HG03439 (cell line): ENCODE measurements around the gene CCDC12.
"Not testable (repeated sequence)": the region's sequence is repeated elsewhere in the genome, so short reads cannot be mapped to it uniquely, and the experiment has no call there.

Source experiments
- ATAC-seq: cut with Tn5 transposase; IDR thresholded peaks from one replicate; pipeline ENCODE4 v1.9.1; 2021; ENCODE audit warnings: mild to moderate bottlenecking, moderate library complexity; ENCODE audit not compliant: unreplicated experiment

CCDC12 gene

DNA sequence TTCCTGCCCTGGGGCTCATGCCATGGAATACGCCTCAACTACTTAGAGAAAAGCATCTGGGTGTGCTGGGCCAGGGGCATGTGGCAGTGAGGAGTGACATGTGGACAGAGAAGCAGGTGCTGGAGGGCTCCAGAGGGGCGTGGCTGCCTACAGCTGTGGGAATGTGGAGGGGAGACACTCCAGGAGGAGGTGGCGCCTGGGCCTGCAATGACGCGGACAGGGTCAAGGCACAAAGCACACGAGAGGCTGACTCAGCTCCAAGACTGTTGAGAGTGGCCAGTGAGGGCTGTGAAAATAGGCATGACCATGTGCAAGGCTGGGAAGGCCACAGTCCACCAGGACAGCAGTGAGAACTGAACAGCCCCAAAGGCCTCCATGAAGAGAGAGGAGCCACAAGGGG is 50.5 kb downstream of the CCDC12 start:
- no peak for ATAC-seq

DNA sequence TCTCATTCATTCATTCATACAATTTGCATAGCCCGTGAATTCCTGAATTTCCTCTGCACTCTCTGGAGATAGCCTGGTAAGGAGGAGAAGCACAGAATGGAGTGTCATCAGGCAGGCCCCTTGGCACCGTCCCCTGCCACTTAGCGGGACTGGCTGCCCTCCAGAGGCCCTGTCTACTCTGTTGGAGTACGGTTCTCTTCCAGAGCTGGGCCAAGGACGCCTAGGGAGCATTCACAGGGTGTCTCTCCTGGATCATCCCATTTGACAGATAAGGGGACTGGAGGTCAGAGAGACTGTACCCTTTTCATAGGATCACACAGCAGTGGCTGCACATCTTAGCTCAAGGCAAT is 51.0 kb downstream of the CCDC12 start:
- no peak for ATAC-seq

DNA sequence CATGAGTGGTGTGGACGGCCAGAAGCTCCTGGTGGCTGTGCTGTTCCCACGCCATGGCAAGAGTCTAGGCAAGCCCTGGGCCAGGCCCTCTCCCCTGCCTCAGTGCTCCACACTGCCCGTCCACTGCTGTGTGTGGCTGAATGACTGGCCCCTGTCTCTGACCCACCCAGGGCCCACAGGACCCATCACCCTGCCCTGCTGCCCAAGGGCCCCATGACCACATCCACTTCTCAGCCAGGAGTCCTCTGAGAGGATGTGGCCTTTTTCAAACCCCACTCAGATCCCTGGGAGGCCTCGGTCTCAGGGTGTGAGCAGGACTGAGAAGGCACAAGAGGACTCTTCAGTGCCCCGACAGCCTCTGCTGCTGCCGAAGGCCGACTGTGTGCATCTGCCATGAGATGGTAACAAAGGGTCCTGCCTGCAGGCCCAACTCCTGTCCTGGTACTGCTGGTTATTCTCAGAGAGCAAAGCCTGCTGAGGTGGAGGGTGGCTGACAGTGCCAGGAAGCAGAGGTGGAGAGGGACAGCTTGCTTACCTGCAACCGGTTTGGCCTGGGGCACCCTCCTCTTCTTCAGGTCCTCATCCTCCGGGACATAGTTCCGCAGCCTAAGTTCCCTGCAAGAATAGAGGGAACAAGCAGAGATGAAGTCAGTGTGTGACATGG is 51.5 kb downstream of the CCDC12 start:
- ATAC-seq = no peak

DNA sequence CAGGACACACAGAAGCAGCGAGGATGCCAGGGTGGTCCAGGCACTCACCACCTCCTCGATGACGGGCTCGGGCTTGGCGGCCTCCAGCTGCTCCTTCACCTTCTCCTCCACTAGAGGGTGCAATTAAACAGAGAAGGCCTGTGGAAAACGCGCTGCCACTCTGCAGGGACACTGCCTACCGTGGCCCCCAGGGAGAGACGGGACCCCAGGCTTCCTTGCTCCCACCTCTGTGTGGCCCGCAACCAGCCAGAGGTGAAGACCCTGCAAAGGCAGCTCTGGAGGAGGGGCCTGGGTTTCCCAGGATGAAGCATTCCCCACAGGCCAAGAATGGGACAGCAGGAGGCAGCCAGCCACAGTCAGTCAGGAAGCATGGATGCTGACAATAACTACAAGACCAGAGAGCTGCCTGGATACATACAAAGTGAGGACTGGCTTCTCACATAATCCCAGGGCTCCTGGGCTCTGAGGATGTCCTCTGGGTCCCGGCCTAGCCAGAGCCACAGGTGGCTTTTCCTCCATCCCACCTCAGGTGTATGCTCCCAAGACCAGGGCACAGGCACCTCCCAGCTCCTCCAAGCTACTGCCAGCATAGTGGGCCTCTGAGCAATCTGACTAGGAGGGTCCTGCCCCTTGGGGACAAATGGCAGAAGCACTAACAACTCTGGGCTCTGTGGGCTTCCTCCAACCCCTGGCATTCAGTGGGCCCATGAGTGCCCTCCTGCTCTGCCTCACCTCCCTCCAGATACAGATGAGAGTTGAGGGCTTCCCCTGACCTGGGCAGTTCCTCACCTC is 52.8 kb downstream of the CCDC12 start:
- no peak for ATAC-seq

DNA sequence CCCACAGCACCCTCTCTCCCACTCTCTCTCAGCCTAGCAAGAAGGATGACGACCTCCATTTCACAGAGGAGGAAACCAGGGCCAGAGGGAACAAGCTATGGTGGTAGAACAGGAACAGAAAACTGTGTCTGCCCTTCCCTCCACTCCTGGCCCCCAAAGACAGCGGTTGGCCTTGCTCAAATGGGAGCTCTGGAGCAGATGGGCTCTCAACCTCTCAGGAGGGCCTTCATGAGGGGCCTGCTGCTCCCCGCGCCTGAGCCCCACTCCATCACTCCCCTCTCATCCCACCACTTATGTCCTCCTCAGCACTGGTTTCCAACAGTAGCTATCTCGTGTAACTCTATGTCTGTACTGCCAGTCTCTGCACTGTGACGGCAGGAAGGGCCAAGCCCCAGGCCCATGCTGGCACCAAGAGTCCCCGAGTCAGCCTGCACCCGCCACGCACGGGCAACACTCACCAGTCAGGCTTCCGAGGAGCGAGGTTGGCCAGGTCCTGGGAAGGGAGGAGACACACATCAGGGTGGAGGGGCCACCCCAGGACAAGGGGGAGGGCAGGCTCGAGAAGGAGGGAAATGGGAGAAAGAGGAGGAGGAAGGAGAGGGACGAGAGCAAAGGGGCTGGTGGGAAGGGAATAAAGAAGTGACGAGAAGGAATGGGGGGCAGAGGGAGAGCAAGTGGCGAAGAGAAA is 53.5 kb downstream of the CCDC12 start:
- no peak for ATAC-seq

GRCh38 chr3:46922426-46922825 is 54.1 kb downstream of the CCDC12 start:
- ATAC-seq = no peak

DNA sequence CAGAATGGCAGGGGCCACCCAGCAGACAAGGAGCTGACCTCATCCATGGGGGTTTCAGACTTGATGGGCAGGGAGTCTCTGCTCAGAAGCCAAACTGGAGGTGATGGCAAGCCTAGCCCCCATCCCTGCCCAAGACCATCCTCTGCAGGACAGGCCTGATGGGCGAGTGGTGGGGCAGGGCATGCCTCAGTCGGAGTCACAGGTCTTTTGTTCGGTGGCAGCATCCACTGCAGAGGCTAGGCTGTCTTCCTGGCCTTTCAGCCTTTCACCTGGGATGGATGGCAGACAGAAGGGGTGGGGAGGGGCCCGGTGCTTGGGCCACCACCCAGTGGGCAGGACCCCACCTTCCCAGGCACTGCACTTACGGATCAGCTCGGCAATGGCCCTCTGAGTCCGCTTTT is 54.7 kb downstream of the CCDC12 start:
- ATAC-seq = no peak

DNA sequence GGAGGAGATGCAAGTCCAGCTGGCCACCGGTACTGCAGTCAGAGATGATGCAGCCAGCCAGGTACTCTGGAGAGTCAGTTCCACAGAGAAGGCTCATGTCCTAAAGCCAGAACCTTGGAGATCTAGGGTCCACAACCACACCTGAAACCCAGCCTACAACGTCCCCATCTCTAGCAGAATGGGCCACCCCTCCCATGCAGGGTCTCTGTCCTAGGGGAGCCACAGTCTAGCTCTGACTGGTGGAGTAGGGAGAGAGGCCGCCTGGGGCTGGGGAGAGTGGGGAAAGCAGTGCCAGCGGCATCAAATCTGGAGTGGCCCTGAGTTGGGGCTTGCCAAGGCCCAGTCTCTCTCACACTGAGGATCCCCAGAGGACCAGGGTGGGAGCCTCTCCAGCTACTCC is 55.5 kb downstream of the CCDC12 start:
- ATAC-seq = no peak

- ATAC-seq = no peak
Measured at GRCh38 chr3:46918634-46919033, 57.9 kb downstream of the CCDC12 start.

- ATAC-seq = no peak
Measured at GRCh38 chr3:46918202-46918601, 58.3 kb downstream of the CCDC12 start.

GRCh38 chr3:46917257-46917656 is 59.3 kb downstream of the CCDC12 start:
- no peak for ATAC-seq

GRCh38 chr3:46916799-46917198 is 59.7 kb downstream of the CCDC12 start:
- no peak for ATAC-seq

- no peak for ATAC-seq
Measured at GRCh38 chr3:46916278-46916677, 60.3 kb downstream of the CCDC12 start.

- ATAC-seq = no peak
Measured at GRCh38 chr3:46915297-46915822, 61.2 kb downstream of the CCDC12 start.

DNA sequence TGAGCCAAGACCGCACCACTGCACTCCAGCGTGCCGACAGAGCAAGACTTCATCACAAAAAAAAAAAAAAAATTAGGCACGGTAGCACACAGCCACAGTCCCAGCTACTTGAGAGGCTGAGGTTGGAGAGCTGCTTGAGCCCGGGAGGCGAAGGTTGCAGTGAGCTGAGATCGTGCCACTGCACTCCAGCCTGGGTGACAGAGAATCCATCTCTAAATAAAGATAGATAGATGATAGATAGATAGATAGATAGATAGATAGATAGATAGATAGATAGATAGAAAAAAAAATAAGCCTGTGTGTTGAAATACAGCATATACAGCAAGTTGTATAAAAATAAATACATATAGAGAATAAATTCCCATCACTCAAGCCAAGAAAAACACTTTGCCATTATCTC is 61.7 kb downstream of the CCDC12 start:
- ATAC-seq = no peak

- no peak for ATAC-seq
Measured at GRCh38 chr3:46913644-46914043, 62.9 kb downstream of the CCDC12 start.

DNA sequence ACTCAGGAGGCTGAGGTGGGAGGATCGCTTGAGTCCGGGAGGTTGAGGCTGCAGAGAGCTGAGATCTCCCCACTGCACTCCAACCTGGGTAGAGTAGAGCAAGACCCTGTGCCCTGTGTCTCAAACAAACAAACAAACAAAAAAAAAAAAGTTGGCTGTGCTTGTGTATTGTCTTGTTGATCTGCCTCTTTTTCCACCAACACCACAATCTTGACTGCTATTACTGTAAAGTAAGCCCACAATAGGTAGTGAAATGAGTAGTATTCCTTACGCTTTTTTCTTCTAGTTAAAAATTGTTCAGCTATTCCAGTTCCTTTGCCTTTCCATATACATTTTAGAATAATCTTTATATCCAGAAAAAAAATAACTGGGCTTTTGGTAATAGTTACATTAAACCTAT is 63.6 kb downstream of the CCDC12 start:
- ATAC-seq = no peak

DNA sequence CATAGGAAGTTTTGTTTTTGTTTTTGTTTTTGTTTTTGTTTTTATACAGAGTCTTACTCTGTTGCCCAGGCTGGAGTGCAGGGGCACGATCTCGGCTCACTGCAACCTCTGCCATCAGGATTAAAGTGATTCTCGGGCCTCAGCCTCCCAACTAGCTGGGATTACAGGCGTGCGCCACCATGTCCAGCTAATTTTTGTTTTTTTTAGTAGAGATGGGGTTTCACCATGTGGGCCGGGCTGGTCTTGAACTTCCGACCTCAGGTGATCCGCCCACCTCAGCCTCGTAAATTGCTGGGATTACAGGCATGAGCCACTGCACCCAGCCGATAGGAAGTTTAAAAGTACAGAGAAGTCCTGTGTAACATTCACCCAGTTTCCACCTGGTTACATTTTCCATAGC is 65.6 kb downstream of the CCDC12 start:
- not testable (repeated sequence) for ATAC-seq

DNA sequence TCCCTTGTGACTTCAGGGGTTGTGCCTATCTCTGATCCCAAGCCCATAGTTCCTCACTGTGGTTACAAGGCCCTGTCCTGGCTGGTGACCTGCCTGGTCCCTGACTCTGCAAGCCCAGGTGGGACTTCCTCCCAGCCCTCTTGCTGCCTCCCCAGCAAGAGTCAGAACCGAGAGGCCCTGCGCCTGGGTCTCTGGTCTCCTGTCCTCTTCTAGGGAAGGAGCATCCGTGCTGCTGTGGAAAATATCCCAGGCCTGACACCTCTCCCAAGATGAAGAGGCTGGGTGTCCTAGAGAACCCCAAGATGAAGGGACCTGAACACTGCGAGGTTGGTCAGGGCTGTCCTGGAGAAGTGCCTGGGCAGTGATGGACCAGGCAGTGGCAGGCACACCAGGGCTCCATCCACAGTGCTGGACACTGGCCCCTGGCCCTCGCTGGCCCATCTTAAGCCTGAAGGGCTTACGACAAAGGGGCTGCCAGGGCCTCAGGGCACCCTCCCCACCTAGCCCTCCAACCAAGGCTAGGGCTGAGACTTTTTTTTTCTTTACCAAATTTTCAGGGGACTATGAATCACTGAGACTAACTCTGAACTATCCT is 66.3 kb downstream of the CCDC12 start:
- no peak for ATAC-seq

DNA sequence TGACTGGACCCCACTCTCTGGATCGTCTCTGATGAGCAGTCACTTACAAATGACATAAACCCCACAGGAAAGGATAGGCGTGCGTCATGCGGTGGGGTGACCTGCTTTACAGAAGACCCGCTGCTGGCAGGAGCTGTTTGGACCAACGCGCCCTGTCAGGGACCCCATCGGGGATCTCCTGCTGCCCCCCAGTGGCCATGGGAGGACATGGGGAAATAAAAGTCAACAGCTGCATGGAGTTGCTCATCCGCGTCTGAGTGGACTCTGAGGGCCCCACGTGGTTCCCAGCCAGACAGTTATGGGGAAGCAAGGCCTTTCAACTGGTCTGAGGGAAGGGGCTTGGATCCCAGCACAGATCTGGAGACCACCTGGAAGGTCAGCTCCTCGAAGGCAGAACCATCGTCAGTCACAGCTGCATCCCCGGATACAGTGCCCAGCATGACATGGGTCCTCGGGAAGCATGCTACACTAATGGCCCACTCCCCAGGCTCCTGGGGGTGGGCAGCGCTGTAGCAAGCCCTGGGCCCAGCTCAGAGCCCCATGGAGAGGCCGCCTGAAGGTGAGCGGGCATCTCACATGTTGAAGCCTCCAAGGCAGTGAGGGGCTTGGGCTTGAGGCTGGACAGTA is 66.9 kb downstream of the CCDC12 start:
- no peak for ATAC-seq

DNA sequence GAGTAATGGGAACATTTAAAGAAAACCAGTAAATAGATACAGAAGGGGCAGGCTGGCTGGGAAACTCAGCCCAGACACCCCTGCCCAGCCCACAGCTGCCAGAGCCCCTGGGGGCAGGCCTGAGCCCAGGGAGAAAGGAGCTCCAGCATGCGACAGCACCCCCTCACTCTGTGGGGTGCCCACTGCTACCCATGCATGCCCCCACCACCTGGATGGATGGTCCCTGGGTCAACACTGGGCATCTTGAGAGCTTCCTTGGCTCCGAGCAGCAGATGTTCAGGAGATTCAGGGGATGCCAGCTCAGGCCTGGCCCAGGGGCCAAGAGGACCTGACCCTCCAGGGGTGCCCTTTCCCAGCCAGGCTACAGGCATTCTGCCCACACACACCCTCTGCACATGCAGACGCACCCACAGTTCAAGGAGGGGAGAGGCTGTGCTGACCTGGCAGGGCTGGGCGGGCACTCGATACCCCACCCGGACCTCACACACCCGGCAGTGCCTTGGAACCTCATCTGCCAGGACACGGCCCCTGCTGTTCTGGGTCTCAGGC is 67.5 kb downstream of the CCDC12 start:
- no peak for ATAC-seq
